HG02840 (cell line): ENCODE measurements around the gene IBA57.

Source experiments
- ATAC-seq: cut with Tn5 transposase; IDR thresholded peaks from one replicate; pipeline ENCODE4 v1.9.1; 2021; ENCODE audit warnings: mild to moderate bottlenecking, moderate library complexity, moderate number of reproducible peaks; ENCODE audit not compliant: unreplicated experiment, low FRiP score

Gene IBA57

DNA sequence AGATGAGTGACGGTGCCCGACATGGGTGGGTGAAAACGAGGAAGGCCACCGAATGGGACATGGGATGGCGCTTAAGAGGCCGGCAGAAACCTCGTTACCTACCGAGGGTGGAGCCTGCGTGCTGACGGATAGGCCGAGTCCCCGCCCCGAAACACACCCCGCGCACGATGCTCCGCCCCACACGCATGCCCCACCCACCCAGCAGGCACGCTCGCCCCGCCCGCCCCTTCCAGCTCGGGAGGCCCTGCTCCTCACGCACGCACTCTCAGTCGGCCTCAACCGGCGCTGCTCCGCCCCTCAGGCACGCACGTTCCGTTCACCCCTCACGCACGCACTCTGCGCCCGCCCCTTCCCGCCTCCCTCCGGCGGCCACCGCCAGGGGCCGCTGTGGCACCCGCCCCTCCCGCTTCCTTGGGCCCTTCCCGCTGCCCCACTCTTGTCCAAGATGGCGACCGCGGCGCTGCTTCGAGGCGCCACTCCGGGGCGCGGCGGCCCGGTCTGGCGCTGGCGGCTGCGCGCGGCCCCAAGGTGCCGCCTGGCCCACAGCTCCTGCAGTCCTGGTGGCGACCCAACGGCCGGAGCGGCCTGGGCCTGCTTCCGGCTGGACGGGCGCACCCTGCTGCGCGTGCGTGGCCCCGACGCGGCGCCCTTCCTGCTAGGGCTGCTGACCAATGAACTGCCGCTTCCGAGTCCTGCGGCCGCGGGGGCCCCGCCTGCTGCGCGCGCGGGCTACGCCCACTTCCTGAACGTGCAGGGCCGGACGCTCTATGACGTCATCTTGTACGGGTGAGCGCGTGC is at the start of gene IBA57:
TSS of gene IBA57 (plus strand) at position 433 of the 798 bp plus-strand sequence. CDS start at position 446, 13 bp downstream.
- peak; percentile 84 for ATAC-seq

DNA sequence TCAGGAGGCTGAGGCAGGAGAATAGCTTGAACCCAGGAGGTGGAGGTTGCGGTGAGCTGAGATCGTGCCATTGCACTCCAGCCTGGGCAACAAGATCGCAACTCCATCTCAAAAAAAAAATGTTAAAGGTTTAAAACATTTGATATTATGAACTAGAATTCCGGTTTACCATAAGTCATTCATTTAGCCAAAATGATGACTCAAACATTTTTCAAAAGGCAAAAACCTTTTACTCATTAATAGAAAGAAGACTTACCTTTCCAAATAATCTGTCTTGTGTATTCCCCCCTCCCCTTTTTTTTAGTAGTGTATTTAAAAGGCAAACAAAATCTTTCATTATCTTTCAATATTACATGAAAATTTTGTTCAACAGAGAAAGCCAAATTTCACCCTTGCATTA is 48.3 kb upstream of the IBA57 start:
- no peak for ATAC-seq

DNA sequence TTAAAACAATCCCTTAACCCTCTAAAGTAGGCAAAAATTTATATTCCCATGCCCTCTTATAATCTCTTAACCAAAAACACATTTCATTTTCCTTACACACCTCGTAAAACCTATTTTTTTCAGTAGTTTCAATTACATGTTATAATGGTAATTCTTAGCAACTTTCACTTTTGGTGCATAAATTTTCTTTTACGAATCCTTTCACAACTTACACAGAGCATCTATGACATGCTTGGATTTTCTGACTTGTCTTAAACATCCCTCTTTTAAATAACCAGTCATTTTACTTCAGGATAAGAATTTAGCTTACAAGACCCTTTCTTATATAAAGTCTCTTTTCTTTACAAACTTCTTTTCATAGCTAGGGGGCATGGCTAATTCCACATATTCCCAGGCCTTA is 47.6 kb upstream of the IBA57 start:
- no peak for ATAC-seq

DNA sequence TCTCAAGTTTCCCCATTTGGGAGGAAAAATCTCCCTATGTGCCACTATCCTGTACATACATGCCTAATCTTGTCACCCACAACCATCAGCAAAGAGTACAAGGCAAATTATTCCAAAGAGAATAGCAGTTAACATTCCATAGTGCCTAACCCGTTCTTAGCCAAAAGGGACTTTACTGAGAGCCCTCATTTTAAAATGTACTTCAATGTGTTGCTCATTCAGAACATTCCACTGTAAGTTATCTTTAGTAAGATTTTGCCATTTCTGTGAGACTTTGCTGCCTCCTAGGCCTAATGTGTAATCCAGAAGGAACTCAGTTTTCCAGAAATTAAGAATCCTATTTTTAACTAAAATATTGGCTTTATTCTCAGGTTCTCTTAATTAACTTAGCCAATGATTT is 45.3 kb upstream of the IBA57 start:
- ATAC-seq: no peak

DNA sequence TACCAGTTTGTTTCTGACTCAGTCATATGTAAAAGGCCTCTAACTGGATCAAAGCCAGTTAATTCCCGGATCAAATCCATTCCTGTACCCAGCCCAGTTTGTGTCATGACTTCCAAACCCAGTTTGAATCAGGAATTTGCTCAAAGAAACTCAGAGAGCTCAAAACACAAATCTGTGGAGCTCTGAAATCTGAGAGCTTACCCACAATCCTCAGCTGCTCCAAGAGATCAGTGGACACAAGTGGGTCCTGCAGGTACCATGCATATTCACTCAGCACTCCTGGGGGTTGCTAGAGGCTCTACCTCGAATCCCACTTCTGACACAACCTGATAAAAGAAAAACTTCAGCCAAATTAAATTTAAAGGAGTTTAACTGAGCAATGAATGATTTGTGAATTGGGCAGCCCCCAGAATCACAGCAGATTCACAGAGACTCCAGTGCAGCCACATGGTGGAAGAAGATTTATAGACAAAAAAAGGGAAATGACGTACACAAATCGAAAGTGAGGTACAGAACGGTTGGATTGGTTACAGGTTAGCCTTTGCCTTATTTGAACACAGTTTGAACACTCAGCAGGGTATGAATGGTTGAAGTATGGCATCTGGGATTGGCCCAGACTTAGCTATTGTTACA is 44.6 kb upstream of the IBA57 start:
- no peak for ATAC-seq

DNA sequence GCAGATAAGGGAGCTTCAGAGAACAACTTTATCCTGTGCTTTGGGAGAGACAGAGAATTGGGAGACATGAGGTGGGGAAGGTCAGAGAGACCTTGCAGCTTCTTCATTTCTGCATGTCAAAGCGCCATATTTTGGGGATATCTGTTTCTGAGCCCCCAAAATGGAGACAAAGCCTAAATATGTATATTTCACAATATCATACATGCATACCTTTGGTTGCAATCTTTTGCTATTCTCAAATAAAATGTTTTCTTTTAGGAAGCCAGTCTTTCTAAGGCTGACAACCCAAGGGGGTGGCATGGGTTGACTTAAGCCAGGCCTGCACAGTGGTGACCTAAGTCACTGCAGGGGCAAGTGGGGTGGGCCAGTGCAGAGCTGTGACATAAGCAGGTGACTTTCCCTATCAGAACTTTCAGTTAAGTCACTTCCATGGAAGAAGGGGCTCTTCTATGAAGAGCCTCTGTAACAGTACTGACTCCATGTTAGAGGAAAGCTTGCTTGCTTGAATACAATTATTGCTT is 42.6 kb upstream of the IBA57 start:
- ATAC-seq: no peak

DNA sequence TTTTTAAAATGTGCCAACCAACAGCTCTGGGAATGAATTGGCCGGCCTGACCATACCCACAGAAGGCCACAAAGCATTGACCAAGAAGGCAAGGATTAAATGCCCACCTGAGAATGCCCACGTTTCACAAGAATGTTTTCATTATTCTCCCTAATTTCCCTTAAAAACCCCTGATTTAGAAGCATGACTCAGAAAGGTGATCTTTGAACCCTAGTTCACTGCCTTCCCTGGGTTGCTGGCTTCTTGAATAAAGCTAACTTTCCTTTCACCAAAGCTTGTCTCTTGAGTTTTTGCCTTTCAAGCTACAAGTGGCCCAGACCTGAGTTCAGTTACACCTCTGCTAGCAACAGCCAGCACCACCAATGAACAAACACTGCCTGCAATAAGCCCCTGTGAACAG is 42.1 kb upstream of the IBA57 start:
- no peak for ATAC-seq

DNA sequence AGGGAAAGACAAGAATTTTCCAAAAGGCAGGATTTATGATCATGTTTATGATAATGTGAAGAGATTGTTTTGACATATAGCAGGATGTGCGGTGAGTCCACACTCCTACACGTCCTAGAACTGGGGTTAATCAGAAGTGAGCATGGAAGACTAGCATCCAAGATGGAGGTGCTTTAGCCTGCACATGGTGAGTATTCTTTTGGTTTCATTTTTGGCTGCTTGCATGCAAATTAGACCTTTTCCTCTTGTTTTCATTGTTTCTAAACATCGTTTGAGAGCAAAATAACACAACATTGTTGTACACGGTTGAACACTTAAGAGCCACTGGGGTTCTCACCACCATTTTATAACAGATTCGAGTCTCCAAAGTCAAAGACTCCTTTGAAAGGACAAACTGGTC is 40.4 kb upstream of the IBA57 start:
- no peak for ATAC-seq

DNA sequence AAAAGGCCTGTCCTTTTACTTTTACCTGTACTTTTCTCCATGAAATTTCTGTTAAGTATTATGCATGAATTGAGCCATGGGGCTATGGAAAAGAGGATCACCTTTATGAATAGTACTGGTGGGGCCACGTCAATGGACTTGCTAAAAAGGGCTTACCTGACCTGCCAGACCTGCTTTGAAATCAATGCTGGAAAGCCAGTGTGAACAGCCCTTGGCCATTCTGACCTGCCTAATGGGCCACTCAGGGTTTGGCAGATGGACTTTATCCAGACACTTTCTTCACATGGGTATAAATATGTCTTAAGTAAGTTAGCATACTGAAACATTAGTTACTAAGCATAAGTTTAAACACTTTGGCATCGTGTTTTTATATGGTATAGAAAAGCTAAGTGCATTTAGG is 33.8 kb upstream of the IBA57 start:
- ATAC-seq: no peak

DNA sequence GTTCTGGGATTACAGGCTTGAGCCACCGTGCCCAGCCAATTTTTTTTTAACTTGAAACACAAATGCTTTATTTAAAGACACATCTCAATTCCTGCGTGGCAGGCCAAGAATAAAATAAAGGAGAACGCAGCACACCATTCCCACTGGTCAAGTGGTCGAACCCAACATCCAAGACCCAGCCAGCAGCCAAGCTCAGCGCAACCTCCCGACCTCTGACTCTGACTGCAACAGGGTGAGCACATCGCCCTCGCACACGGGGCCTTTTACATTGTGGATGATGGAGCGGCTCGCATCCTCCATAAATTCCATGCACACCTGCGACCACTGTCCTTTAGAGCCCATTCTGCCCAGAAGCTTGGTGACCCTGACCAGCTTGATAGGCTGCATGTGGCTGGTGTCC is 31.0 kb upstream of the IBA57 start:
- no peak for ATAC-seq

DNA sequence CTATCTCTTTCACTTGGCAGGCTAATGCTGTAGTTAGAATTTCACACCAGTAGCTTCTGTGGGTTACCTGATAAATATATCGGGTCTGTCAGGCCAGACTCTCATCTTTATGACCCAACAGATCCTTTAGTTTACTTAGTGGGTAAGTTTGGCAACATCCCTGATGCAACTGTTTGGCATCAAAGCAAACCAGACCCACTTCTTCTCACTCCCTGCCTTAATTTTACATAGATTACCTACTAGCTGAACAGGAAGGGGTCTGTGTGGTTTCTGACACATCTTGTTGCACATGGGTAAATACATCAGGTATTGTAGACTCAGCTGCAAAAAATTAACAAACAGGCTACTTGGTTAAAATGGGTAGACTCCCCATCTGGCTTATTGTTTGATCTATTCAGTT is 28.7 kb upstream of the IBA57 start:
- ATAC-seq: no peak

DNA sequence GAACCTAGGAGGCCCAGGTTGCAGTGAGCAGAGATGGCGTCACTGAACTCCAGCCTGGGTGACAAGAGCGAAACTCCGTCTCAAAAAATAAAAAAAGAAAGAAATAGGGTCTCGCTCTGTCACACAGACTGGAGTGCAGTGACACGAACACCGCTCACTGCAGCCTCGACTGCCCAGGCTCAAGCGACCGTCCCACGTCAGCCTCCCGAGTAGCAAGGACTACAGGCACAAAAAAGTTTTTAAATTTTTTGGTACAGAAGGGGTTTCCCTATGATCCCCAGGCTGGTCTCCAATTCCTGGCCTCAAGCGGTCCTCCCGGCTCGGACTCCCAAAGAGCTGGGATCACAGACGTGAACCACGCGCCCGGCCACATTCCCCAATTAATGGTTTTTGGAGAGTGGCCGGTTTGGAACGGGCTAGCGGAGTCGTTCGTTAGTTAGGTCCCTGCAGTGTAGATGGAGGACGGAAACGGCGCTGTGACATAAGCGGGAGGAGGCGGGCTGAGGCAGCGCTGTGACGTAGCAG is 26.1 kb upstream of the IBA57 start:
- no peak for ATAC-seq

DNA sequence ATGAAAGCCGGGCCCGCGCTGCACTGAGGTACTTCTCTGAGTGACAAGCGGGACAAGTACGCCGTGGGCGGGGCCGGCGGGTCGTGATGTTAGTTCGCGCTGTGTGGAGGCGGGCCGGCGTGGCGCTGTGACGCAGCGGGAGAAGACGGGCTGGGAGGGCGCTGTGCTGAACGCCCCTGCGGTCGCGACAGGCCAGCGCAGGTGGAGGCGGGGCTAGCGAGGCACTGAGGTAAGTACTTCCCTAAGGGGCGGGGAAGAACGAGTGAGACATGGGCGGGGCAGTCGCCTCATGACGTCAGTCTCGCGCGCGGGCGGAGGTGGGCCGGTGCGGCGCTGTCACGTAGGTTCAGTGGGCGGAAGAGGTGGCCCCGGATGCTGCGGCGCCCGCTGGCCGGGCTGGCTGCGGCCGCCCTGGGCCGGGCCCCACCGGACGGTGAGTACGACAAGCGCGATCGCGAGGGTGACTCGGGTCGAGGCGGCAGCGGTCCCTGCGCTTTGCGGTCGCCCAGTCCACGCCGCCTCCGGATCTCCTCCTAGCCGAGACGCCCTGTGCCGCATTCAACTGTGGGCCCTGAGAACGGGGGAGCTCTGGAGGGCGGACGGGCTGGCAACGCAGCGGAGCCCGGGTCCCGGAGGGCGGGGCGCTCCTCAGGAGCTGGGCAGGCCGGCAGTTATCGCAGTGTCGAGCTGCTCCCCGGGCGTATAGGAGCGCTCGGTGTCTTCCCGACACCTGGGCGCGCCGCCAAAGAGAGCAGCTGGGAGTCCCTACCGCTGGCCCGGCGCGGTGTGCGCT is 25.5 kb upstream of the IBA57 start, which contains the start of gene GUK1:
TSS of gene GUK1 (plus strand) at position 349 of the 793 bp plus-strand sequence. CDS start at position 373, 24 bp downstream.
- ATAC-seq: peak; percentile 94

DNA sequence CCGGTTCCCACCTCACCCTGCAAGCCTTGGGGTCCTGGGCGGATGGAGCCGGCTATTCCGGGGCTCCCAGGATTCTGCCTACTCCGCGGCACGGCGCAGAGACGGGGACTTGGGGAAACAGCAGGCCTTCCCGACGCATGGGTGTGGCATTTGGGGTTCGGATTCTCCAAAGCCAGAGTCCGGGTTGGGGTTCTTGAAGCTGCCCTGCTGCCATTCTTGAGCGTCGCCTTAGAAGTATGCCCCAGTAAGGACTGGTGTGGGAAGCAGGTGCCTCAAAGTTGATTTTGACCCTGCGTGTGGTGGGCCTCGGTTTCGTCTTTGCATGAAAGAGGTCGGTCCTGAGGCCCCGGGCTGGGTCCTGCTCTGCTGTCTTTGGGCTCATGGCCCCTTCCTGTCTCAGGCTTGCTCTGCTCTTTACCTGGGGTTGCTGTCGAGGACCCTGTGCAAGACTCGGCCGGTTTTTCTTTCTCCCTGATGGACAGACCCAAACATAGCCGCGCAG is 24.8 kb upstream of the IBA57 start:
- no peak for ATAC-seq

DNA sequence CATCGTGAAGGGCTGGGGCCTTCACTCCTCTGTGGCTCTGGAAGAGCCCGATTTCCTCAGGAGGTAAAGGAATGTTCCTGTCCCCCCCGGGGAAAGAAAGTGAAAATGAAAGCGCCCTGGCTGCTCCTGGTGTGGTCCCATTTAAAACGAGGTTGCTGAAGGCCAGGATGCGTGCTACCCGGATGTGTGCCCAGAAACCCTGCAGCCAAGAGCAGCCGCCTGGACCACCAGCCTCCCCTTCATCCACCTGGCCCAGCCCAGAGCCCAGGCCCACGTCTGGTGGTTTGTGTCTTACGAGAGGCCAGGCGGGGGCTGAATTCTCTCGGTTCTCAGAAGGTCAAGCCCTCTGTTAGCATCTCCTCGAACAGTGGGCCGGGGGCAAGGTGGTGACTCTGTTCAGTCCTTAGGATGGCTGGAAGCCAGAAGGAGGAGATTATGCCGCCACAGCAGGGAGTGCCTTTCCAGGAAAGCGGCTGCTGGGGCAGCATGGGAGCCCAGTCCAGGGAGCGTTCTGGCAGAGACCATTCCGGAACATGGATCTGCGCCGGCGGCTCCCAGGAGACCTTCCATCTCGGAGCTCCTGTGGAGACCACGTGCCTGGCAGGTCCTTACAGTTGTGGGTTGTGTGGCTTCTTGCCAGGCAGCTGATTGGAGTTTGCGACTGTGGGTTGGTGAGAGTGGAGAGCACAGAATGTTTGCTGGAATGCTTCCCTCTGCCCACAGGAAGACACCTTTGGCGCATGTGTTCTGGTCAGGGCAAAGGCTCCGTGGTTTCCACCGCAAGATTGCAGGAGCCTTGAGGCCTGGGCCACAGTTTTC is 24.2 kb upstream of the IBA57 start:
- ATAC-seq: no peak

DNA sequence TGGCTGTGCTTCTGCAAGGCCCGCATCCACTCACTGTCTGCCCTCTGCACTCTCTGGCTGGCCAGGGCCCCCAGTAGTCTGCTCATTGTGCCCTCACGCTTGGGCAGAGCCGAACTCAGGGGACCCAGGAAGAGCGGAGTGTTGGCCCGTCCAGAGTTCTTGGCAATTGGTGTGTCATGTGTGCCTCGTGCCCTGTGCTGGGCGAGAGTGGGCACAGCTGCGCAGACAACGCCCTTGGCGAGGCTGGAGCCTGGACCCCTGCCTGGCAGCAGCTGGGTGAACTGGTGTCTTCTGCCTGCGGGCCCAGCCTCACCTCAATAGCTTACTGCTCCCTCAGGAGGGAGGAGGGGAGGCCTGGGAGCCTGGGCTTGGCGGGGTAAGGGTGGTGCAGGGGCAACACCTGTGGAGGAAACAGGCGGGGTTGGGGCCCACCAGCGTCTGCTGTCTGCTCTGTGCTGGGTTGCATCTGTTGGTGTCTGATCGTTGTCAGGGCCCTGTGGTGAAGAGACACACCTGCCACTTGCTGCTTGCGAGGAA is 23.4 kb upstream of the IBA57 start:
- ATAC-seq: no peak

DNA sequence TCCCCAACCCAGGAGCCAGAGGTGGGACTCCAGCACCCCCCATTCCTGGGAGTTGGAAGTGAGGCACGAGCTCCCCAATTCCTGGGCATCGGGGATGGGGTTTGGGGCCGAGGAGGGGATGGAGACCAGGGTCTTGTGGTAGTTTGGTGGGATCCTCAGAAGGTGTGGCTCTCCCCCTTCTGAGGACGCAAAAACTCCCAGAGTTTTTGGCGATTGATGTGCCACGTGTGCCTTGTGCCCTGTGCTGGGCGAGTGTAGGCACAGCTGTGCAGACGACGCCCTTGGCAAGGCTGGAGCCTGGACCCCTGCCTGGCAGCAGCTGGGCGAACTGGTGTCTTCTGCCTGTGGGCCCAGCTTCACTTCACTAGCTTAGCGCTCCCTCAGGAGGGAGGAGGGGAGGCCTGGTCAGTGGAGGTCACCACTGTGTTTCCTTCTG is 22.9 kb upstream of the IBA57 start:
- no peak for ATAC-seq

DNA sequence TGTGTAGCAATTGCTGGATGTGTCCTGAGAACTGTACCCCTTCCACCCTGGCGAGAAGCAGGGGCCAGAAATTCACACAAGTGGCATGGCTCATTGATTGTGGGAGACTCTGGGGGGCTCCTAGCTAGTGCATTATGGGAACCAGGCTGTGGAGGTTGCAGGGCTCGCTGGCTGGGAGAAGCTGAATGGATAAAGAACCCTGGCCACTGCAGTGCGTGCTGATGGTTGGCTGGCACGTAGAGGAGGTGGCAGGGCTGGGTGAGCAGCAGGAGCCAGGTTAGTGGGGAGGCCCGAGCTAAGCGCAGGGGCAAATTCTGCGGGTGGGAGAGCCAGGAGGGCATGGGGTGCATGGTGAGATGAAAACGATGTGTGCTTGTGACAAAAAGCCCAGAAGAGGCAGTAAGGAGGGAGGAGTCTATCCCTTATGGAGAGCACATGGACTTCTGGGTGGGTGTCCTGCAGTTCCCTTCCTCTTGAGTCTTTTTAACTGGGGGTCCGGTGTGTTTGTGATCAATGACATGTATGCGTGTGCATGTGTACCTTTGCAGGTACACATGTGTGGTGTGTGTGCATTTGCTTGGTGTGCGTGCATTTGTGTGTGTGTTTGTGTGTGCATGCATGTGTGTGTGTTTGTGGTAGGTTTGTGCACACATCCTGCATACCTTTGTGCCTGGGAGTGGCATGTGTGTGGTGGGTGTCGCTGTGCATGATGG is 22.0 kb upstream of the IBA57 start:
- ATAC-seq: no peak
